A673 (cell line): ENCODE measurements around the gene VRK2. TPM values are rescaled to one million over a fixed set of nuclear protein-coding genes. Genes with fewer than 3 reads are reported as not detected.

Experiments
- BruUV-seq: library from RNA; stranded (reverse); fragments of 400-500 nt; replicated peaks from 2 replicates; lab custom pipeline; 2021; lab: Mats Ljungman, UMichigan
- CTCF ChIA-PET: fragments of 300-600 bp; sonication (Branson Sonifier 250); formaldehyde crosslinking; loops from one replicate; lab custom pipeline; 2022; ENCODE audit warnings: antibody characterized with exemption; lab: Charles Lee
- POLR2A ChIA-PET: fragments of 300-600 bp; sonication (Branson Sonifier 250); formaldehyde crosslinking; loops from one replicate; lab custom pipeline; 2022; ENCODE audit warnings: antibody characterized with exemption; ENCODE audit not compliant: low non-redundant PET; lab: Charles Lee
- DNase-seq: peaks from one replicate; pipeline ENCODE4 v3.0.0-alpha.2; 2015; ENCODE audit warnings: low spot score
- H3K27ac ChIP-seq: fragments of 200-600 bp; sonication (generic); 2 replicates; pipeline ENCODE4 v1.5.1; 2016; ENCODE audit warnings: mixed run types, low read depth, mild to moderate bottlenecking, mixed read lengths, antibody characterized with exemption, low read length; ENCODE audit not compliant: poor library complexity, severe bottlenecking
- H3K27me3 ChIP-seq: fragments of 200-600 bp; sonication (generic); replicated peaks from 2 replicates; pipeline ENCODE4 v1.6.1; 2017; ENCODE audit warnings: mixed run types, low read depth, mild to moderate bottlenecking, mixed read lengths, antibody characterized with exemption, low read length; ENCODE audit not compliant: insufficient read depth, poor library complexity
- H3K36me3 ChIP-seq: fragments of 200-600 bp; sonication (generic); 2 replicates; pipeline ENCODE4 v1.6.1; 2016; ENCODE audit warnings: mixed run types, mild to moderate bottlenecking, mixed read lengths, antibody characterized with exemption, low read length; ENCODE audit not compliant: insufficient read depth, poor library complexity, severe bottlenecking
- H3K4me1 ChIP-seq: fragments of 200-600 bp; sonication (generic); 2 replicates; pipeline ENCODE4 v1.6.1; 2017; ENCODE audit warnings: mixed run types, mild to moderate bottlenecking, mixed read lengths, antibody characterized with exemption, low read length; ENCODE audit not compliant: insufficient read depth, poor library complexity, severe bottlenecking
- H3K4me3 ChIP-seq: fragments of 200-600 bp; sonication (generic); 2 replicates; pipeline ENCODE4 v1.5.1; 2016; ENCODE audit warnings: low read depth, mixed run types, mild to moderate bottlenecking, mixed read lengths, low read length; ENCODE audit not compliant: poor library complexity, severe bottlenecking
- H3K9me3 ChIP-seq: fragments of 200-600 bp; sonication (generic); 2 replicates; pipeline ENCODE4 v1.6.1; 2016; ENCODE audit warnings: mixed run types, low read depth, mild to moderate bottlenecking, mixed read lengths, antibody characterized with exemption, low read length; ENCODE audit not compliant: poor library complexity, severe bottlenecking
- CTCF ChIP-seq: fragments of 300-800, 200-600 bp; sonication (generic); conservative IDR thresholded peaks from 2 replicates; pipeline ENCODE4 v1.5.1; 2017; ENCODE audit warnings: low read depth, mild to moderate bottlenecking, antibody characterized with exemption, low read length, moderate library complexity, mixed read lengths
- EZH2 ChIP-seq: fragments of 200-600 bp; sonication (generic); IDR thresholded peaks from 2 replicates; pipeline ENCODE4 v1.6.1; 2017; ENCODE audit warnings: borderline replicate concordance, low read depth, mild to moderate bottlenecking, mixed read lengths, antibody characterized with exemption, low read length; ENCODE audit not compliant: poor library complexity, severe bottlenecking
- intact Hi-C: fragments of 100-400 bp; cut with micrococcal nuclease; formaldehyde crosslinking; loops from one replicate; pipeline ENCODE4 v1.10.0; 2022; ENCODE audit not compliant: unreplicated experiment
- total RNA-seq: library from RNA; stranded (reverse); gene quantifications from 2 replicates; pipeline ENCODE4 v1.2.3, GENCODE V29; 2021

Gene VRK2
- total RNA-seq, 1 experiment from 2014 or later: 16.1 TPM

- no peak for DNase-seq
- no peak for TF ChIP-seq EZH2
- H3K4me3 ChIP-seq: no peak overlapping the region
- H3K27me3 ChIP-seq: no peaks in the 10 kb centered on the region
- CTCF ChIA-PET: no interaction called here
- BruUV-seq: no TSS peak
- H3K9me3 ChIP-seq: no peaks in the 10 kb centered on the region
- H3K27ac ChIP-seq: no peak overlapping the region
- H3K36me3 ChIP-seq: no peaks in the 10 kb centered on the region
- no peaks in the 10 kb centered on the region for H3K4me1 ChIP-seq
- intact Hi-C loops: no loop called here
- POLR2A ChIA-PET: no interaction called here
Measured at GRCh38 chr2:58057707-58058530, 11.3 kb downstream of the VRK2 start.

- no peak overlapping the region for H3K27ac ChIP-seq
- ChIA-PET CTCF (no interaction called here), POLR2A (no interaction called here)
- no peaks in the 10 kb centered on the region for H3K4me1 ChIP-seq
- no peaks in the 10 kb centered on the region for H3K9me3 ChIP-seq
- intact Hi-C loops: no loop called here
- no TSS peak for BruUV-seq
- no peaks in the 10 kb centered on the region for H3K27me3 ChIP-seq
- DNase-seq: no peak
- H3K4me3 ChIP-seq: no peak overlapping the region
- no peaks in the 10 kb centered on the region for H3K36me3 ChIP-seq
- TF ChIP-seq CTCF: no peak
- no peak for TF ChIP-seq EZH2
Measured at GRCh38 chr2:58063641-58064040, 17.0 kb downstream of the VRK2 start.

GRCh38 chr2:58064086-58064485 is 17.5 kb downstream of the VRK2 start:
- Histone ChIP-seq H3K4me3 (no peak overlapping the region), H3K9me3 (no peaks in the 10 kb centered on the region), H3K27me3 (no peaks in the 10 kb centered on the region), H3K4me1 (no peaks in the 10 kb centered on the region), H3K27ac (no peak overlapping the region), H3K36me3 (no peaks in the 10 kb centered on the region)
- ChIA-PET POLR2A (no interaction called here), CTCF (no interaction called here)
- DNase-seq: no peak
- TF ChIP-seq CTCF (no peak), EZH2 (no peak)
- intact Hi-C loops: no loop called here
- no TSS peak for BruUV-seq

GRCh38 chr2:58065248-58065647 is 18.6 kb downstream of the VRK2 start:
- Histone ChIP-seq H3K27ac (no peak overlapping the region), H3K9me3 (no peaks in the 10 kb centered on the region), H3K4me1 (no peaks in the 10 kb centered on the region), H3K27me3 (no peaks in the 10 kb centered on the region), H3K36me3 (no peaks in the 10 kb centered on the region), H3K4me3 (no peak overlapping the region)
- no TSS peak for BruUV-seq
- ChIA-PET POLR2A (no interaction called here), CTCF (no interaction called here)
- TF ChIP-seq EZH2 (no peak), CTCF (no peak)
- no peak for DNase-seq
- intact Hi-C loops: no loop called here
